Neural cell (in vitro differentiated cells): ENCODE results near the gene LPA.
"Not testable (repeated sequence)": the region's sequence is repeated elsewhere in the genome, so short reads cannot be mapped to it uniquely, and the experiment has no call there.

ENCODE experiments used
- EP300 ChIP-seq: fragments of 450-650 bp; conservative IDR thresholded peaks from 2 replicates; pipeline ENCODE4 v1.6.1; 2014; ENCODE audit warnings: antibody characterized with exemption, mild to moderate bottlenecking, moderate library complexity; ENCODE audit not compliant: poor library complexity, severe bottlenecking
- EZH2 ChIP-seq: fragments of 200-600, 300-800 bp; shearing (Covaris generic), sonication (generic); IDR thresholded peaks from 2 replicates; pipeline ENCODE4 v1.6.1; 2014; ENCODE audit warnings: antibody characterized with exemption, low read length, borderline replicate concordance, mild to moderate bottlenecking; ENCODE audit not compliant: insufficient read depth, poor library complexity, severe bottlenecking
- MXI1 ChIP-seq: fragments of 450-650 bp; conservative IDR thresholded peaks from 2 replicates; pipeline ENCODE4 v1.6.1; 2014; ENCODE audit warnings: antibody characterized with exemption, mild to moderate bottlenecking; ENCODE audit not compliant: poor library complexity, severe bottlenecking
- POLR2AphosphoS5 ChIP-seq: IDR thresholded peaks from 2 replicates; pipeline ENCODE4 v1.6.1; 2012
- RAD21 ChIP-seq: fragments of 450-650 bp; conservative IDR thresholded peaks from 2 replicates; pipeline ENCODE4 v1.6.1; 2014; ENCODE audit warnings: antibody characterized with exemption, mild to moderate bottlenecking, moderate library complexity
- REST ChIP-seq: IDR thresholded peaks from 2 replicates; pipeline ENCODE4 v1.6.1; 2012; ENCODE audit warnings: borderline replicate concordance
- TF ChIP-seq, protein P1 (sequence below): fragments of 450-650 bp; IDR thresholded peaks from 2 replicates; pipeline ENCODE4 v1.5.1; 2014; ENCODE audit warnings: antibody characterized with exemption, mild to moderate bottlenecking, moderate library complexity; ENCODE audit not compliant: poor library complexity, severe bottlenecking

DNA sequence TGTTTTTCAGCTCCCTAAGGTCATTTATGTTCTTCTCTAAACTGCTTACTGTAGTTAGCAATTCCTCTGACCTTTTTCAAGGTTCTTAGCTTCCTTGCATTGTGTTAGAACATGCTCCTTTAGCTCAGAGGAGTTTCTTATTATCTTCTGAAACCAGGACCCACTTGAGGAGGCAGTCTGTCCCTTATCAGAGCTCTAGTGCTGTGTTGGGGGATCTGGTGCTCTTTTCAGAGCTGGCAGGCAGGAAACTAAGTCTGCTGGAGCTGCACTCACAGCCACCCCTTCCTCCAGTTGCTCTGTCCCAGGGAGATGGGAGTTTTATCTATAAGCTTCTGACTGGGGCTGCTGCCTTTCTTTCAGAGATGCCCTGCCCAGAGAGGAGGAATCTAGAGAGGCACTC is 92.9 kb downstream of the LPA start:
- TF ChIP-seq, protein P1, sequence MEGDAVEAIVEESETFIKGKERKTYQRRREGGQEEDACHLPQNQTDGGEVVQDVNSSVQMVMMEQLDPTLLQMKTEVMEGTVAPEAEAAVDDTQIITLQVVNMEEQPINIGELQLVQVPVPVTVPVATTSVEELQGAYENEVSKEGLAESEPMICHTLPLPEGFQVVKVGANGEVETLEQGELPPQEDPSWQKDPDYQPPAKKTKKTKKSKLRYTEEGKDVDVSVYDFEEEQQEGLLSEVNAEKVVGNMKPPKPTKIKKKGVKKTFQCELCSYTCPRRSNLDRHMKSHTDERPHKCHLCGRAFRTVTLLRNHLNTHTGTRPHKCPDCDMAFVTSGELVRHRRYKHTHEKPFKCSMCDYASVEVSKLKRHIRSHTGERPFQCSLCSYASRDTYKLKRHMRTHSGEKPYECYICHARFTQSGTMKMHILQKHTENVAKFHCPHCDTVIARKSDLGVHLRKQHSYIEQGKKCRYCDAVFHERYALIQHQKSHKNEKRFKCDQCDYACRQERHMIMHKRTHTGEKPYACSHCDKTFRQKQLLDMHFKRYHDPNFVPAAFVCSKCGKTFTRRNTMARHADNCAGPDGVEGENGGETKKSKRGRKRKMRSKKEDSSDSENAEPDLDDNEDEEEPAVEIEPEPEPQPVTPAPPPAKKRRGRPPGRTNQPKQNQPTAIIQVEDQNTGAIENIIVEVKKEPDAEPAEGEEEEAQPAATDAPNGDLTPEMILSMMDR: not testable (repeated sequence)
- TF ChIP-seq POLR2AphosphoS5, EP300, REST, EZH2, MXI1, RAD21: not testable (repeated sequence)
